ENCODE data around the gene PLSCR1. TPM values are rescaled to one million over a fixed set of nuclear protein-coding genes. Genes with fewer than 3 reads are reported as not detected.

Gene PLSCR1
- total RNA-seq, 1 experiment from 2014 or later: 60.1 TPM

- Histone ChIP-seq H3K4me3 (no peak overlapping the region), H3K36me3 (ENCODE audit: low read depth) (no peaks in the 10 kb centered on the region), H3K27me3 (ENCODE audit: insufficient read depth, low read depth) (no peaks in the 10 kb centered on the region), H3F3A (ENCODE audit: insufficient read depth, low read depth) (no peaks in the 10 kb centered on the region), H3K4me2 (no peak overlapping the region), H3K79me2 (ENCODE audit: low read depth) (no peaks in the 10 kb centered on the region), H3K4me1 (replicated peaks; ENCODE audit: insufficient read depth) (no peaks in the 10 kb centered on the region), H4K20me1 (ENCODE audit: insufficient read depth) (no peaks in the 10 kb centered on the region), H2AFZ (no peak overlapping the region), H3K27ac (no peak overlapping the region), H3K9me3 (ENCODE audit: insufficient read depth, low read depth) (peaks cover 6% of the 10 kb centered on the region; the same call in 1 of the 2 replicates), H3K9me2 (ENCODE audit: insufficient read depth) (no peaks in the 10 kb centered on the region)
- intact Hi-C loops (cut with micrococcal nuclease; ENCODE audit: unreplicated experiment): no loop called here
- BruUV-seq (replicated peaks): no TSS peak
- ChIA-PET POLR2A (ENCODE audit: unreplicated experiment) (no interaction called here), CTCF (no interaction called here)
- DNase-seq: no peak
- no peak for TF ChIP-seq CTCF (conservative IDR thresholded peaks at IDR 0.05)
These were observed 48.2 kb downstream of the PLSCR1 start for GRCh38 chr3:146496251-146496650.

- H2AFZ ChIP-seq: no peak overlapping the region
These were observed 50.6 kb downstream of the PLSCR1 start for GRCh38 chr3:146493761-146494160.

GRCh38 chr3:146493221-146493620, 51.2 kb downstream of the PLSCR1 start:
- Histone ChIP-seq H3K4me2 (no peak overlapping the region), H3K79me2 (ENCODE audit: low read depth) (no peaks in the 10 kb centered on the region), H3K36me3 (ENCODE audit: low read depth) (no peaks in the 10 kb centered on the region), H3K4me1 (replicated peaks; ENCODE audit: insufficient read depth) (no peaks in the 10 kb centered on the region), H3K27ac (no peak overlapping the region), H2AFZ (no peak overlapping the region), H3K9me2 (ENCODE audit: insufficient read depth) (no peaks in the 10 kb centered on the region), H3K27me3 (ENCODE audit: insufficient read depth, low read depth) (no peaks in the 10 kb centered on the region), H3K9me3 (ENCODE audit: insufficient read depth, low read depth) (peaks cover 3% of the 10 kb centered on the region; the same call in 1 of the 2 replicates), H3F3A (ENCODE audit: insufficient read depth, low read depth) (no peaks in the 10 kb centered on the region), H4K20me1 (ENCODE audit: insufficient read depth) (no peaks in the 10 kb centered on the region), H3K4me3 (no peak overlapping the region)
- intact Hi-C loops (cut with micrococcal nuclease; ENCODE audit: unreplicated experiment): no loop called here
- POLR2A ChIA-PET (ENCODE audit: unreplicated experiment): no interaction called here
- no peak for TF ChIP-seq CTCF (conservative IDR thresholded peaks at IDR 0.05)
- TF ChIP-seq EZH2 (IDR thresholded peaks at IDR 0.05; ENCODE audit: low read depth): no peak
- CTCF ChIA-PET: no interaction called here
- BruUV-seq (replicated peaks): no TSS peak
- DNase-seq: no peak

More at GRCh38 chr3:146493761-146494160, 50.6 kb downstream of the PLSCR1 start:
- POLR2A ChIA-PET (ENCODE audit: unreplicated experiment): interaction anchor here (0.5 kb wide), 1 partner anchor 13 kb away, joined by 5 read pairs; no protein-coding TSS in a partner anchor
- Histone ChIP-seq H3K9me2 (ENCODE audit: insufficient read depth) (no peaks in the 10 kb centered on the region), H3K27me3 (ENCODE audit: insufficient read depth, low read depth) (no peaks in the 10 kb centered on the region), H3F3A (ENCODE audit: insufficient read depth, low read depth) (no peaks in the 10 kb centered on the region), H3K36me3 (ENCODE audit: low read depth) (no peaks in the 10 kb centered on the region), H4K20me1 (ENCODE audit: insufficient read depth) (no peaks in the 10 kb centered on the region), H3K27ac (no peak overlapping the region), H3K4me3 (no peak overlapping the region), H3K9me3 (ENCODE audit: insufficient read depth, low read depth) (peaks cover 3% of the 10 kb centered on the region; the same call in 1 of the 2 replicates), H3K4me1 (replicated peaks; ENCODE audit: insufficient read depth) (no peaks in the 10 kb centered on the region), H3K4me2 (no peak overlapping the region), H3K79me2 (ENCODE audit: low read depth) (no peaks in the 10 kb centered on the region)
- TF ChIP-seq CTCF (conservative IDR thresholded peaks at IDR 0.05): no peak
- no peak for TF ChIP-seq EZH2 (IDR thresholded peaks at IDR 0.05; ENCODE audit: low read depth)
- BruUV-seq (replicated peaks): no TSS peak
- DNase-seq: no peak
- CTCF ChIA-PET: no interaction called here
- intact Hi-C loops (cut with micrococcal nuclease; ENCODE audit: unreplicated experiment): no loop called here

Data from PC-9 (cell line).